GM19025 (cell line): ENCODE data around the gene AKAP12.
"Not testable (repeated sequence)": the region's sequence is repeated elsewhere in the genome, so short reads cannot be mapped to it uniquely, and the experiment has no call there.

Experiments used
- ATAC-seq: cut with Tn5 transposase; IDR thresholded peaks from one replicate; pipeline ENCODE4 v1.9.1; 2021; ENCODE audit warnings: mild to moderate bottlenecking, low read depth, moderate library complexity; ENCODE audit not compliant: unreplicated experiment

AKAP12 gene

DNA sequence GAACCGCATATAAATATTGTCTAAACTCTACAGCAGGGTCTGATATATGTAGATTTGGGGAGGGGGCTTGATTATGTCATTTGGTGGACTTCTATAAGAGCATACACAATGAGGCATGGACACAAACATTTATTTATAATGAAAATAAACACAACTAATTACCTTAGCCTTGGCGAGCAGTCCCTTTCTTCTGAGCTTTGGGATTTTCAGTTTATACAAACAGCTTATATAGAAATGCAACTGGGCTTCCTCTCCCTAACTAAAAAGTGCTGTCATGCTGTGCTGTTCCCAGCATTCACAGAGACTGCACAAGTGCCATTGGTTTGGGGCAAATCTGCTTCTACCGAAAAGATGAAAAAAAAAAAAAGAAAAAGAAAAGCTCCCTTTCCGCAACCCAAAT lies 69.9 kb downstream of the AKAP12 start:
- no peak for ATAC-seq

- ATAC-seq, result no peak
Observed at GRCh38 chr6:151310279-151310678, 70.5 kb downstream of the AKAP12 start.

- ATAC-seq, result no peak
Observed at GRCh38 chr6:151310852-151311767, 71.3 kb downstream of the AKAP12 start.

GRCh38 chr6:151313066-151313491 lies 73.3 kb downstream of the AKAP12 start:
- no peak for ATAC-seq

DNA sequence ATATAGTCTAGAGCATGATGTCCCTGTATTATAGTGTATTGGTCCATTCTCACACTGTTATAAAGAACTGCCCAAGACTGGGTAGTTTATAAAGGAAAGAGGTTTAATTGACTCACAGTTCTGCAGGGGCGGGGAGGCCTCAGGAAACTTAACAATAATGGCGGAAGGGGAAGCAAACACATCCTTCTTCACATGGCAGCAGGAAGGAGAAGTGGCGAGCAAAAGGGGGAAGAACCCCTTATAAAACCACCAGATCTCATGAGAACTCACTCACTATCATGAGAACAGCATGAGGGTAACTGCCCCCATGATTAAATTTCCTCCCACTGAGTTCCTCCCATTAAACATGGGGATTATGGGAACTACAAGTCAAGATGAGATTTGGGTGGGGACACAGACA lies 75.9 kb downstream of the AKAP12 start:
- ATAC-seq, result not testable (repeated sequence)

GRCh38 chr6:151317103-151317994 lies 77.6 kb downstream of the AKAP12 start:
- no peak for ATAC-seq

- ATAC-seq, result no peak
Observed at GRCh38 chr6:151317995-151318365, 78.2 kb downstream of the AKAP12 start.

DNA sequence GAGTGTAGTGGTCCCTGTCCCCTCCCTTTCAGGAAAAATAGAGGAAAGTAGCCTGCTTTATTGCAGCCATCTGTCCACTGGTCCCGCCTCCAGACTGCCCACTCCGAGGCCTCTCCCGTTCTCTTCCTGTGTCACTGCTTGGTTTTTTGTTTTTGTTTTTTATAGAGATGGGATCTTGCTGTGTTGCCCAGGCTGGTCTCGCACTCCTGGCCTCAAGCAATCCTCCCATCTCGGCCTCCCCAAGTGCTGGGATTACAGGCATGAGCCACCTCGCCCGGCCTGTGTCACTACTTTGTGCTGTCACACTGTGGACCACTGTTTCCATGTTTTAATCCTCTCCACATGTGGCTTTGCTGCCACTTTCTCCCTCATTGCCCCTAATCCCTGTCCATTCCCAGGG lies 80.4 kb downstream of the AKAP12 start:
- no peak for ATAC-seq

- no peak for ATAC-seq
Observed at GRCh38 chr6:151321438-151321837, 81.7 kb downstream of the AKAP12 start.

DNA sequence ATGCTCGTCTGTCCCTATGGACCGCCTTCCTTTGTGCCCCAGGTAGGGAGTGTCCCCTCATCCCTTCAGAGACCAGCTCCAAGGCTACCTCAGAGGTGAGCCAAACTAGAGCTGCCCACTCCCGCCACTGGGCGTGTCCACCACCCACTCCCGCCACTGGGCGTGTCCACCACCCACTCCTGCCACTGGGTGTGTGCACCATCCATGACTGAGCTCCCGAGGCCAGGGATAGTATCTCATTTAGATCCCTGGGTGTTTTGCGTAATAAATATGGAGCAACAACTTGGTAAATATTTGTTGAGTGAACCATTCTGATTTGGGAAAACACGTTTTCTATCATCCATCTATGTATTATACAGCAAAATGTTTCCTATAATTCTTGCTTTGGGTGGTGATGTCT lies 82.8 kb downstream of the AKAP12 start:
- ATAC-seq, result no peak

DNA sequence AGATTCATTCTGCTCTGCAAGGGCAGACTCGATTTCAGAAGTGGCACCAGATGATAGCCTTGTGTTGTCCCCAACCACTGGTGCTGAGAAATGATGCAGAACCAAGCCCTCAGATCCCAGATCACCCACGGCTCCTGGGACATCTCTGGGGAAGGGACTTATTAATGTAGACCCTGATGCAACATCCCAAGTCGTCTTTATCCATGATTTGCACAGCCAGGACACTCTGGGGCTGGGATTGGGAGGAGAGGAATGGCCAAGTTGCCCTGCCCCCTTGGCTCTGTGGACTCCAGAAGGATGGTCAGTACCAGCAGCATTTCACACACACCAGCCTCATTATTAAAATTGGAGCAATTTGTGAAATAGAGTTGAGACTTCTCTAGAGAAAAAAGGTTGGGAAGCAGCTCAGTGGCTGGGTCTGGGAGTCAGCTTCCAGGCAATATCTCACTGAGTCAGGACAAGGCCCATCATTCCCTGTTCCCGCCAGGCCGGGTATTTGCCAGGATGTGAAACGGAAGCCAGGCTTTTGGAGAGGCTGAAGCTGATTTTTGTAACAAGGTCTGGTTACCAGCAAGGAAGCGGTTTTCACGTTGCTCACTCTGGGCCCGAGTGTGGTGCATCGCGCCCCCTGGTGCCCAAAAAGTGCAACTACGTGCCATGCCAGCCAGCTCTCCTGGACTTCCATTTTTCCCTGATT lies 84.2 kb downstream of the AKAP12 start:
- ATAC-seq, result peak; percentile 49

- no peak for ATAC-seq
Observed at GRCh38 chr6:151324488-151324825, 84.7 kb downstream of the AKAP12 start.

GRCh38 chr6:151325075-151326050 lies 85.6 kb downstream of the AKAP12 start:
- ATAC-seq, result no peak

DNA sequence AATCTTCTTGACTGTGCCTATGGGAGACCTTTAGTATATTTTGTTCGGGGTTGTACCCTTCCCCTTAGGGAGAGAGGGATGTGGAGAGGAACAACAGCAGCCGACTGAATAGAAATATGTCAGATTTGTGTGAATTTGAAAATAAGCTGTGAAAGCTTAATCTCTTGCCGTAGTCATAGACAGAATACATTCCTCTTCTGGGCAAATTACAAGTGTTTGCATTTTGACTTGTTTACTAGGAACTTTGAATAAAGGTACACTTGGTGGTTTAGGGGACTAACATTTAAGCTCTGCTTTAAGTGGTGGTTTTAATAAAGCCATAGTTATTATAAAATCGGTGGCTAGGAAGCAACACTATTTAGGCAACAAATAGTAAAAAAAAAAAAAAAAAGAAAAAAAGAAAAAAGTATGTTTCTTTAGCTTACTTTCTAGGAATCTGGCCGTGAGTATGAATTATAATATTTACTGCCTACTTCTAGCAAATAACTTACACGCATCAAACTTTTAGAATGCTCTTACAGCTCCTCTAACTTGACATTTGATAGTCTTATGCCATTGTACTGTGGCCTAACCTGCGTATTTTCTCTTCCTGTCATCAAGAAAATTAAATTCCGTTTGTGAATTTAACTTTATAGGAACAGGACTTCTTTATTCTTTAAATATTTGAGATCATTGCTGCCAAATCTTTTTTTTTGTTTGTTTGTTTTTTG lies 86.5 kb downstream of the AKAP12 start:
- ATAC-seq, result no peak

DNA sequence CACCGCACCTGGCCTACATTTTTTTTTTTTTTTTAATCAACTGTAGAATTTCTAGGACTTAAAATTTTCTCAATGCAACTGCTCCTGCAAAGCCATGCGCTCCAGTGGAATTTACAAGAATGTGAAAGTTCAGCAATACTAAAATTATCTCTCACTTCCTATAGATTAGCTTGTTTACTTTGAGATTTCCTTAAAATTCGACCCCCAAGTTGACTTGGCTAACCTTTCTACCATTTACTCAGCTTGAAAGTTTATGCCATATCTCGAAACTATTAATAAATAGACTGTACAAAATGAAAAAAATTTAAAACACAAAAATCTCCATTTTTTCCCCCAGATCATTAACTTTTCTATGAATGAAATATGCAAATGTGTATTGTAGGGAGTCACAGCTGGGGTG lies 87.3 kb downstream of the AKAP12 start:
- ATAC-seq, result no peak

DNA sequence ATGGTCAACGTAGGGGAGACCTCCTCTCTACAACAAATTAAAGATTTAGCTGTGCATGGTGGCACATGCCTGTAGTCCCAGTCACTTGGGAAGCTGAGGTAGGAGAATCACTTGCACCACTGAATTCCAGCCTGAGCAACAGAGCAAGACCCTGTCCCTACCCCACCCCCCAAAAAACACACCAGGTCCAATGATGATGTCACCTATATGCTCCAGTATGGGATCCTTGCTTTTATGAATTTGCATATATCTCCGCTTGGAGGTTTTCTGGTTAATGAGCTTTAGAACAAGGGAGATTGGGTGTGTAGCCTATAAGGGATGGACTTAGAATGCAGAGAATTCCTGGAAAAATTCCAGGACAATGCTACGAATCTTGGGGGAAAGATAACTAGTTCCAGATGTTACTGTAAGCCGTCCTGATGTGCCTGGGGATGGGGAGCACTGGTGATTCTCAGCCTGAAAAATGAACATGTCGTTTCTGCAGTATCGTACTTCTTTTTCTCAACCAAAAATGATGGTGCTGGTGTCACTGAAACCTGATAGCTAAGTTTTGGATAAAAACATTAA lies 90.4 kb downstream of the AKAP12 start:
- no peak for ATAC-seq

- ATAC-seq, result no peak
Observed at GRCh38 chr6:151335930-151336329, 96.2 kb downstream of the AKAP12 start.

GRCh38 chr6:151338651-151339200 lies 99.0 kb downstream of the AKAP12 start:
- no peak for ATAC-seq

DNA sequence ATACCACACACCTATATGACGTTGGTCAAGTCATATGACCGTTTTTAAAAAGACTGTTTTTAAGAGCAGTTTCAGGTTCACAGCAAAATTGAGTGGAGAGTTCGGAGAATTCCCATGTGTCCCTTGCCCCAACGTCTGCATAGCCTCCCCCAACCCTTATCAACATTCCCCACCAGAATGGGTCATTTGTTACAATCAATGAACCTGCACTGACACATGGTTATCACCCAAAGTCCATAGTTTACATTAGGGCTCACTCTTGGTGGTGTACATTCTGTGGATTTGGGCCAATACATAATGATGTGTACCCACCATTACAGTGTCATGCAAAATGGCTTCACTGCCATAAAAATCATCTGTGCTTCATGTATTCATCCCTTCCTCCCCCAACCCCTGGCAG lies 99.6 kb downstream of the AKAP12 start:
- ATAC-seq, result no peak
